HG03469 (cell line): ENCODE data around the gene LCN1.

Experiments used
- ATAC-seq: cut with Tn5 transposase; IDR thresholded peaks from one replicate; pipeline ENCODE4 v1.9.1; 2021; ENCODE audit warnings: mild to moderate bottlenecking, moderate library complexity, moderate number of reproducible peaks; ENCODE audit not compliant: unreplicated experiment

Gene LCN1

GRCh38 chr9:135565636-135566035, 44.4 kb downstream of the LCN1 start:
- no peak for ATAC-seq

DNA sequence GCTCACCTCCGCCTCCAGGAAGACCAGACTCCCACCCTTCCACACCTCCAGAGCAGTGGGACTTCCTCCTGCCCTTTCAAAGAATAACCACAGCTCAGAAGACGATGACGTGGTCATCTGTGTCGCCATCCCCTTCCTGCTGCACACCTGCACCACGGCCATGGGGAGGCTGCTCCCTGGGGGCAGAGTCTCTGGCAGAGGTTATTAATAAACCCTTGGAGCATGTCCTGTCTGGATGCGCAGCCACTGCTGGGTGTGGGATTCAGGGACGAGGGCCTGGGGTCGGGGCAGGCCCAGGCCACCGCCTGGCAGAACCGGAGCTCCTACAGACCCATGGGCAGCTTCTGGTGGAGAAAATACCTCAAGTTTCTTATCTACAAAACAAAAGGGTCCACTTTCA, 45.3 kb downstream of the LCN1 start:
- no peak for ATAC-seq

DNA sequence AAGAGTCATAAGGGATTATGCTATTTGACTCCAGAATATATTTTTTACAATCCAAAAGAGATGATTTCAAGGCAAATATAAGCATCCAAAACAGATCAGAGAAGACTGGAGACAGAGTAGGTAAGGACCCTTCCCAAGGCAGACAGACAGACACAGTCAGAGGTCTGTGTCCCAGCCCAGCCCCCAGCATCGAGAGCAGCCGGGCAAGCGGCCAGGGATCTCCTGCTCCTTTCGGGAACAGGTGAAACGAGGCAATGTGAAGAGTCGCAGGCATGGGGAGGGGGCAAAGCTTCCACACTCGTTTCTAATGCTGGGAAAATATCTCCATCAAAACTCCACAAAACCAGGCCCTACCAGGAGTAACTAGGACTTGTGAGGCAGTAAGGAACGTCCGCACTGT, 46.1 kb downstream of the LCN1 start:
- no peak for ATAC-seq

GRCh38 chr9:135568026-135568425, 46.8 kb downstream of the LCN1 start:
- no peak for ATAC-seq

DNA sequence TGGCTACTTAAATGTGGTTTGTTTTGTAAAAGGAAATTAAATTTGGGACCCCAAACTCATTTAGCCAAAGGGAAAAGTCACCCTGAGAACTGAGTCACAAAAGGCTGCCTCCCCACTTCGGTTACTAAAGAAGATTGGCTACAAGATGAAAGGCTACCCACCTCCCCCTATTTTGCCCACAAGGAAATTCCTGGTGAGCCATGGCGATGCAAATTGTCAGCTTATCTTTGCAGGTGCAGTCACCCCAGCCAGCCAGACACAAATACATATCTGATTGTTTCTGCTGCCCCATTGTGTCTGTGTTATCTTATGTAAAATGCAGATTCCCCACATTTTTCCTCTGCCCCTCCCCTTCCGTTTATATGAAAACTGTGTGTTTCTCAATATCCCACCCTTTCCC, 49.2 kb downstream of the LCN1 start:
- no peak for ATAC-seq

- no peak for ATAC-seq
Observed at GRCh38 chr9:135572233-135572632, 51.0 kb downstream of the LCN1 start.

DNA sequence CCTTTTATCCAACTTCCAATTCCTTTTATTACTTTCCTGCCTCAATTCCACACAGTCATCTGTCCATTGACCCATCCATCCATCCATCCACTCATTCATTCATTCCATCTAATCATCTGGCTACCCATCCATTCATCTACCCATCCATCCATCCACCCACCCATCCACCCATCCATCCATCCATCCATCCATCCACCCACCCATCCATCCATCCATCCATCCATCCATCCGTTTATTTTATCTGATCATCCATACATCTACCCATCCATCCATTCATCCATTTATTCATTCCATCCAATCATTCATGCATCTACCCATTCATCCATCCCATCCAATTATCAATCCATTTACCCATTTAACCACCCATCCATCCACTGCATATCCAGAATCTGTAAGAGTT, 51.9 kb downstream of the LCN1 start:
- no peak for ATAC-seq

DNA sequence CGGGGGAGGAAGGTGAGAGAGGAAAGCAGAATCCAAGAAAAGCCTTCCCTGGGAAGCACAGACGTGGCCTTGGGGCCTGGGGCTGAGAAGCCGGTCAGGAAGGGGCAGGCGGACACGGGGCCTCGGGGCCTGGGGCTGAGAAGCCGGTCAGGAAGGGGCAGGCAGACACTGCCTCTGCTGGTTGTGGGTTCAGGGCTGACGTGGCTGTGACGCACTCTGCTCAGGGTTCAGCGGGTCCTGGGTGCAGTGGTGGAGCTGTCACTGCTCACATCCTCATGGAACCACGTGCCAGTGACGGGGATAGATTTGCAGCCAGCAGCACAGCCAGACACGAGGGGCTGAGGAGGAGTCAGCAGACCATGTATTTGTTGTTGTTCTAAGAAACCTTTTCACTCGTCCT, 53.1 kb downstream of the LCN1 start:
- ATAC-seq: no peak

DNA sequence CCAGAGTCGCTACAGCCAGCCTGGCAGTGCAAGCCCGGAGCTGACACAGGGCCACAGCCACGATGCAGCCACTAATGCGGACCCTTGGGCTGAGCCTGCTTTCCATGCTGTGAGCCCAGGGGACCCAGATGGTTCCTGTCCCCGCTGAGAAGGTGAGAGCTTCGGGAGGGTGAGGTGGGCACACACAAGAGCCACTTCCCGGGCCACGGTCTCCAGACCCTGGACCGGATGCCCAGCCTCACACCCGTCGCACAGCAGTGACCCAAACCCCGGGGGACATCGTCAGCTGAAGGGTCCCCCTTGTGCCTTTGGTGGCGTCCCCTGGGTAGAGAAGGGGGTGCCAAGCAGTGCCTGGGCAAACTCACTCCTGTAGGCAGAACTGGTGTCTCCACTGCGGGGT, 53.7 kb downstream of the LCN1 start:
- ATAC-seq: no peak
